ENCODE results near the gene UGT2A1.
"Not testable (repeated sequence)": the region's sequence is repeated elsewhere in the genome, so short reads cannot be mapped to it uniquely, and the experiment has no call there.

UGT2A1 gene

DNA sequence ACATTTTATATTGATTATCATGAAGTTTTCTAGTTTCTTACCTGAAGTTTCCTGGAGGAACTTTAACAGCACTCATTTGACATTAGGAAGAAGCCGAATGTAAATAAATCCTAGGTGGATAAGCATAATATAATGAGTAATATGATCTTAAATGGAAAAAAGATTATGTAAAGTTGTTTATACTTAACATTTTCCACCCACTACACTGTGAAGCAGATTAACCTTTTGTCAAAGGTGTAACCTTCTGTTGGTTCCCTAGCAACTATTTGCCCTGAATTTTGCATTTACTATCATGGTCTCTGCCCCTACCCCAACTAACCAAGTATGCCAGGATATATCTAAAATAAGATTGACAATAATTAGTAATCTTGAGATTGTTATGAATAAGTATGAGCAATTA, at the start of gene UGT2A1:
UGT2A1 (minus strand) TSS at position 101 of the 400 bp plus-strand sequence. CDS start 5,603 bp downstream, outside the sequence.
- H3K9me3 ChIP-seq (ENCODE audit: control insufficient read depth in 1 of 2, low read length in 2 of 2) = no peaks in the 10 kb centered on the region
- no peaks in the 10 kb centered on the region for H3K27me3 ChIP-seq (ENCODE audit: low read depth, low read length)
- H3K4me3 ChIP-seq (ENCODE audit: low read depth in 1 of 2, low read length in 2 of 2) = no peak within 1 kb of the TSS
- H3K27ac ChIP-seq (ENCODE audit: low read length) = no peak within 1 kb of the TSS
- no peaks in the 10 kb centered on the region for H3K36me3 ChIP-seq (ENCODE audit: control insufficient read depth in 1 of 2, insufficient read depth in 2 of 2, low read length in 2 of 2)
- no peaks in the 10 kb centered on the region for H3K4me1 ChIP-seq (ENCODE audit: control insufficient read depth in 1 of 2, insufficient read depth in 2 of 2, low read length in 2 of 2)

DNA sequence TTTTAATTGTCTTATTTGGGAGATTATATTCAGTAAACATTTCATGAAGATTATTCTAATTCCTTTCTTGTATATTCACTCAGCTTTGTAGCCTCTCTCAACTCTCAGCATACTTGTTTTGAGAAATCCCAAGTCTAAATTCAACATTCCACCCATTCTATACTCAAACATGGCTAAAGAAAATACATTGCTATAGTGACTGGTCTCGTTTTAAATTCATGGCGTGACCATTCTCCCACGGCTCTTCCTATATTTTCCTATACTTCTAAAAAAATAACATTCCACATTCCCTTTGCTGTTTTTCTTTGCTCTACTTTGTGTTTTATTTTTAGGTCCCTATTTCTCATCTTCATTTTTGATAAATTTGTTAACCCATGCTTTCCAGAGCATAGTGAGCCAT, 49.2 kb upstream of the UGT2A1 start:
- Histone ChIP-seq H3K4me3 (ENCODE audit: low read depth in 1 of 2, low read length in 2 of 2) (no peak overlapping the region), H3K4me1 (ENCODE audit: control insufficient read depth in 1 of 2, insufficient read depth in 2 of 2, low read length in 2 of 2) (no peaks in the 10 kb centered on the region), H3K27ac (ENCODE audit: low read length) (no peak overlapping the region), H3K9me3 (ENCODE audit: control insufficient read depth in 1 of 2, low read length in 2 of 2) (no peaks in the 10 kb centered on the region), H3K36me3 (ENCODE audit: control insufficient read depth in 1 of 2, insufficient read depth in 2 of 2, low read length in 2 of 2) (no peaks in the 10 kb centered on the region), H3K27me3 (ENCODE audit: low read depth, low read length) (no peaks in the 10 kb centered on the region)

DNA sequence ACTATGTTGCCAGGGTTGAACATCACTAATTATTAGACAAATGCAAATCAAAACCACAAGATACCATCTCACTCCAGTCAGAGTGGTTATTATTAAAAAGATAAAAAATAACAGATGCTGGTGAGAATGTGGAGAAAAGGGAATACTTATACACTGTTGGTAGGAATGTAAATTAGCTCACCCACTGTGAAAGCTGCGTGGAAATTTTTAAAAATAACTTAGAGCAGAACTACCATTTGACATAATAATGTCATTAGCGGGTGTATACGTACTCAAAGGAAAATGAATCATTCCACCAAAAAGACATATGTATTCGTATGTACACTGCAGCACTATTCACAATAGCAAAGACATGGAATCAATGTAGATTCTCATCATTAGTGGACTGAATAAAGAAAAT, 48.6 kb upstream of the UGT2A1 start:
- H3K4me3 ChIP-seq (ENCODE audit: low read depth in 1 of 2, low read length in 2 of 2) = no peak overlapping the region
- no peaks in the 10 kb centered on the region for H3K9me3 ChIP-seq (ENCODE audit: control insufficient read depth in 1 of 2, low read length in 2 of 2)
- no peaks in the 10 kb centered on the region for H3K36me3 ChIP-seq (ENCODE audit: control insufficient read depth in 1 of 2, insufficient read depth in 2 of 2, low read length in 2 of 2)
- no peak overlapping the region for H3K27ac ChIP-seq (ENCODE audit: low read length)
- no peaks in the 10 kb centered on the region for H3K4me1 ChIP-seq (ENCODE audit: control insufficient read depth in 1 of 2, insufficient read depth in 2 of 2, low read length in 2 of 2)
- H3K27me3 ChIP-seq (ENCODE audit: low read depth, low read length) = no peaks in the 10 kb centered on the region

DNA sequence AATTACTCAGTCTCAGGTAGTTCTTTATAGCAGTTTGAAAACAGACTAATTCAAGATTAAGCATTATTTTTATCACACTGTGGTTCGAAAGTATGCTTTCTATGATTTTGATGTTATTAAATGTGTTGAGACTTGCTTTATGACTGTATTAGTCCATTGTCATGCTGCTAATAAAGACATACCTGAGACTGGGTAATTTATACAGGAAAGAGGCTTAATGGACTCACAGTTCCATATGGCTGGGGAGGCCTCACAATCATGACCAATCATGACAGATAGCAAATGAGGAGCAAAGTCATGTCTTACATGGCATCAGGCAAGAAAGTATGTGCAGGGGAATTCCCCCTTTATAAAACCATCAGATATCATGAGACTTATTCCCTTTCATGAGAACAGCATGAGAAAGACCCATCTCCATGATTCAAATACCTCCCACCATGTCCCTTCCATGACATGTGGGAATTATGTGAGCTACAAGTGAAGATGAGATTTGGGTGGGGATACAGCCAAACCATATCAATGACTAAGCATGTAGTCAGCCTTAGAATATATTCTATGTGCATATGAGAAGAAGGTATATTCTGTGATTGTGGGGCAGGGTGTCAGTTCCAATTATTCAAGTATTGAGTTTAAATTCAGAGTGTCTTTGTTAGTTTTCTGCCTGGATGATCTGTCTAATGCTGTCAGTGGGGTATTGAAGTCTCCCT, 44.6 kb upstream of the UGT2A1 start:
- Histone ChIP-seq H3K36me3 (ENCODE audit: control insufficient read depth in 1 of 2, insufficient read depth in 2 of 2, low read length in 2 of 2) (no peaks in the 10 kb centered on the region), H3K9me3 (ENCODE audit: control insufficient read depth in 1 of 2, low read length in 2 of 2) (no peaks in the 10 kb centered on the region)

DNA sequence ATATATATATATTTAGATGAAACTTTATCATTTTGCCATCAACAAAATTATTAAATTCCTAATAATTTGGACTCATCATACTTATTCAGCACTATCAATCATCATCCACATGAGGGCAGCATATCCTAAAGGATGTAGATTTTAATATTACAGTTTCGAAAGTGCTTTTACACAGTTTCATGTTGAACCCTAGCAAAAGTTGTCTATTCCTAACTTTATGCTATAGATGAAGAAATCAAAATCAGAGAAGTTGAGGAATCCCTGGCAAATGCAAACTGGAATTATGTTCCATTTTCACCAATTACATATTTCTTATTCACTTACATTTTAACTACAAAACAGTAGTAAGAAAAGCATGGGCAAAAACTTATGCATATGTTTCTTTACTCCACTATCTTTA, 36.6 kb upstream of the UGT2A1 start:
- Histone ChIP-seq H3K27ac (ENCODE audit: low read length) (no peak overlapping the region), H3K9me3 (ENCODE audit: control insufficient read depth in 1 of 2, low read length in 2 of 2) (no peaks in the 10 kb centered on the region), H3K27me3 (ENCODE audit: low read depth, low read length) (no peaks in the 10 kb centered on the region), H3K4me3 (ENCODE audit: low read depth in 1 of 2, low read length in 2 of 2) (no peak overlapping the region), H3K4me1 (ENCODE audit: control insufficient read depth in 1 of 2, insufficient read depth in 2 of 2, low read length in 2 of 2) (no peaks in the 10 kb centered on the region), H3K36me3 (ENCODE audit: control insufficient read depth in 1 of 2, insufficient read depth in 2 of 2, low read length in 2 of 2) (no peaks in the 10 kb centered on the region)

More for the DNA sequence above, 44.6 kb upstream of the UGT2A1 start:
- Histone ChIP-seq H3K4me3 (ENCODE audit: low read depth in 1 of 2, low read length in 2 of 2) (no peak overlapping the region), H3K27me3 (ENCODE audit: low read depth, low read length) (no peaks in the 10 kb centered on the region), H3K27ac (ENCODE audit: low read length) (no peak overlapping the region), H3K4me1 (ENCODE audit: control insufficient read depth in 1 of 2, insufficient read depth in 2 of 2, low read length in 2 of 2) (no peaks in the 10 kb centered on the region)

DNA sequence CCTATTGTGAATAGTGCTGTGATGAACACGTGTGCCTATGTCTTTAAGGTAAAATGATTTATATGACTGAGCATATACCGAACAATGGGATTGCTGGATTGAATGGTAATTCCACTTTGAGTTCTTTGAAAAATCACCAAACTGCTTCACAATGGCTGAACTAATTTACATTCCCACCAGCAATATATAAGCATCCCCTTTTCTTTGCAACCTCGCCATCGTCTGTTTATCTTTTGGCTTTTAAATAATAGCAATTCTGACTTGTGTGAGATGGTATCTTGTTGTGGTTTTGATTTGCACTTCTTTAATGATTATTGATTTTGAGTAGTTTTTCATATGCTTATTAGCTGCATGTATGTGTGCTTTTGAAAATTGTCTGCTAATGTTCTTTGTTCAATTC, 31.8 kb upstream of the UGT2A1 start:
- Histone ChIP-seq H3K27ac (ENCODE audit: low read length) (no peak overlapping the region), H3K4me1 (ENCODE audit: control insufficient read depth in 1 of 2, insufficient read depth in 2 of 2, low read length in 2 of 2) (no peaks in the 10 kb centered on the region), H3K9me3 (ENCODE audit: control insufficient read depth in 1 of 2, low read length in 2 of 2) (no peaks in the 10 kb centered on the region)

DNA sequence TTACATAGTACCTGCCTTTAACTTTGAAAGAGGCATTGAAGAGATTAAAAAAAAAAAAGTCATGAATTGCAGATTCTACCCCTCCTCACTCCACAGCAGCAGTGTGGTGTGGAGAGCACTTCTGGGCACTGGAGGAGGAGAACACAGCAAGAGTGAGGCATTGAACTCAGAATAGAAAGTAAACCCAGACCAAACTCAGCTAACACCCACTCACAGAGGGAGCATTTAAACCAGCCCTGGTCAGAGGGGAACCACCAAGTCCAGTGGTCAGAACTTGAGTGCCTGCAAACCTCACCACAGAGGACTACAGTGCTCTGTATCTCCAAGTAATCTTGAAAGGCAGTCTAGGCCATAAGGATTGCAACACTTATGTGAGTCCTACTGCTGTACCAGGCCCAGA, 15.6 kb upstream of the UGT2A1 start:
- Histone ChIP-seq H3K27me3 (ENCODE audit: low read depth, low read length) (no peaks in the 10 kb centered on the region), H3K4me1 (ENCODE audit: control insufficient read depth in 1 of 2, insufficient read depth in 2 of 2, low read length in 2 of 2) (no peaks in the 10 kb centered on the region), H3K27ac (ENCODE audit: low read length) (no peak overlapping the region), H3K36me3 (ENCODE audit: control insufficient read depth in 1 of 2, insufficient read depth in 2 of 2, low read length in 2 of 2) (no peaks in the 10 kb centered on the region), H3K9me3 (ENCODE audit: control insufficient read depth in 1 of 2, low read length in 2 of 2) (no peaks in the 10 kb centered on the region), H3K4me3 (ENCODE audit: low read depth in 1 of 2, low read length in 2 of 2) (no peak overlapping the region)

More for the DNA sequence above, 31.8 kb upstream of the UGT2A1 start:
- H3K4me3 ChIP-seq (ENCODE audit: low read depth in 1 of 2, low read length in 2 of 2) = no peak overlapping the region
- H3K27me3 ChIP-seq (ENCODE audit: low read depth, low read length) = no peaks in the 10 kb centered on the region
- H3K36me3 ChIP-seq (ENCODE audit: control insufficient read depth in 1 of 2, insufficient read depth in 2 of 2, low read length in 2 of 2) = no peaks in the 10 kb centered on the region

DNA sequence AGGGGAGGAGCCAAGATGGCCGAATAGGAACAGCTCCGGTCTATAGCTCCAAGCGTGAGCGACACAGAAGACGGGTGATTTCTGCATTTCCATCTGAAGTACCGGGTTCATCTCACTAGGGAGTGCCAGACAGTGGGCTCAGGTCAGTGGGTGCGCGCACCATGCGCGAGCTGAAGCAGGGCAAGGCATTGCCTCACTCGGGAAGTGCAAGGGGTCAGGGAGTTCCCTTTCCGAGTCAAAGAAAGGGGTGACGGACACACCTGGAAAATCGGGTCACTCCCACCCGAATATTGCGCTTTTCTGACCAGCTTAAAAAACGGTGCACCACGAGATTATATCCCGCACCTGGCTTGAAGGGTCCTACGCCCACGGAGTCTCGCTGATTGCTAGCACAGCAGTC, 11.0 kb upstream of the UGT2A1 start:
- not testable (repeated sequence) for H3K4me3 ChIP-seq (ENCODE audit: low read depth in 1 of 2, low read length in 2 of 2); H3K4me1 ChIP-seq (ENCODE audit: control insufficient read depth in 1 of 2, insufficient read depth in 2 of 2, low read length in 2 of 2); H3K36me3 ChIP-seq (ENCODE audit: control insufficient read depth in 1 of 2, insufficient read depth in 2 of 2, low read length in 2 of 2); H3K27ac ChIP-seq (ENCODE audit: low read length); H3K9me3 ChIP-seq (ENCODE audit: control insufficient read depth in 1 of 2, low read length in 2 of 2); H3K27me3 ChIP-seq (ENCODE audit: low read depth, low read length)

DNA sequence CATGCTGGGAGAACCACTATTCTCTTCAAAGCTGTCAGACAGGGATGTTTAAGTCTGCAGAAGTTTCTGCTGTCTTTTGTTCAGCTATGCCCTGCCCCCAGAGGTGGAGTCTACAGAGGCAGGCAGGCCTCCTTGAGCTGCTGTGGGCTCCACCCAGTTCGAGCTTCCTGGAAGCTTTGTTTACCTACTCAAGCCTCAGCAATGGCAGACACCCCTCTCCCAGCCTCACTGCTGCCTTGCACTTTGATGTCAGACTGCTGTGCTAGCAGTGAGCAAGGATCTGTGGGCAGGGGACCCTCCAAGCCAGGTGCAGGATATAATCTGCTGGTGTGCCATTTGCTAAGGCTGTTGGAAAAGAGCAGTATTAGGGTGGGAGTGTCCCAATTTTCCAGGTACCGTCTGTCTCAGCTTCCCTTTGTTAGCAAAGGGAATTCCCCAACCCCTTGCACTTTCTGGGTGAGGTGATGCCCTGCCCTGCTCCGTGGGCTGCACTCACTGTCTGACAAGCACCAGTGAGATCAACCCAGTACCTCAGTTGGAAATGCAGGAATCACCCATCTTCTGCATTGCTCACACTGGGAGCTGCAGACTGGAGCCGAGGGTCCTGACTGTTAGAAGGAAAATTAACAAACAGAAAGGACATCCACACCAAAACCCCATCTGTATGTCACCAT, 8.2 kb upstream of the UGT2A1 start:
- not testable (repeated sequence) for H3K36me3 ChIP-seq (ENCODE audit: control insufficient read depth in 1 of 2, insufficient read depth in 2 of 2, low read length in 2 of 2); H3K9me3 ChIP-seq (ENCODE audit: control insufficient read depth in 1 of 2, low read length in 2 of 2); H3K27me3 ChIP-seq (ENCODE audit: low read depth, low read length); H3K4me1 ChIP-seq (ENCODE audit: control insufficient read depth in 1 of 2, insufficient read depth in 2 of 2, low read length in 2 of 2); H3K27ac ChIP-seq (ENCODE audit: low read length); H3K4me3 ChIP-seq (ENCODE audit: low read depth in 1 of 2, low read length in 2 of 2)

DNA sequence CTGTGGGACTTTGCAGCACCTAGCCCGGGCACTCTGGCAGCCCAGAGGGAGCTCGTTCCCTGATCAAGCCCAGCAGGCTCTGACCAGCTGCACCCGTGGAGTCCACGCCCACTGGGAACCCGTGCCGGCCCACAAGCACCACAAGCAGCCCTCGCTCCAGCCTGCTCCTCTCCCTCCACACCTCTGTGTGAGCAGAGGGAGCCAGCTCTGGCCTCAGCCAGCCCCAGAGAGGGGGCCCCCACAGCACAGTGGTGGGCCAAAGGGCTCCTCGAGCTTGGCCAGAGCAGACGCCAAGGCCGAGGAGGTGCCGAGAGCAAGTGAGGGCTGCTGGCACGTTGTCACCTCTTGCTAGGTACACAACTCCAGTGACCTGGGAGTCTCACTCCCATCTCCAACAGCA, 5.1 kb upstream of the UGT2A1 start:
- Histone ChIP-seq H3K27me3 (ENCODE audit: low read depth, low read length) (no peaks in the 10 kb centered on the region), H3K36me3 (ENCODE audit: control insufficient read depth in 1 of 2, insufficient read depth in 2 of 2, low read length in 2 of 2) (no peaks in the 10 kb centered on the region), H3K9me3 (ENCODE audit: control insufficient read depth in 1 of 2, low read length in 2 of 2) (no peaks in the 10 kb centered on the region), H3K4me3 (ENCODE audit: low read depth in 1 of 2, low read length in 2 of 2) (no peak overlapping the region), H3K27ac (ENCODE audit: low read length) (no peak overlapping the region), H3K4me1 (ENCODE audit: control insufficient read depth in 1 of 2, insufficient read depth in 2 of 2, low read length in 2 of 2) (no peaks in the 10 kb centered on the region)

DNA sequence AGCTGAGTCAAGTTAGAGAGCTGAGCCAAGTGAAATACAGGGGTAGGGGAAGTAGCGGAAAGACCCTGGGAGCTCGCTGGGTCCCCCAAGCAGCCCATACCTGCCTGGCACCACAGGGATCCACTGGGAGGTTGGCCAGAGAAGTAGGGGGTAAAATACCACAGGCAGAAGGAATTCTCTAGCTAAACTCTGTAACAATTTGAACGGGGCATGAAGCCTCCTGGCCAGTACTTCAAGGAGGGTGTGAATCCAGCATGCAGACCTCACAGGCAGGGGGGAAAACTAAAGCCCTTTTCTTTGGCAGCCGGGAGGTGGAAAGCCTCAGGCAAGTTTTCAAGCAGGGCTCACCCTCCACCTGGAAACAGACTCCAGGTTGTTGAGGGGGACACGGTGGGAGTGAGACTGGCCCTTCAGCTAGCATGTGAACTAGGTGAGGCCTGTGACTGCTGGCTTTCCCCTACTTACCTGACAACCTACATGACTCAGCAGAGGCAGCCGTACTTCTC, 3.7 kb upstream of the UGT2A1 start:
- Histone ChIP-seq H3K4me1 (ENCODE audit: control insufficient read depth in 1 of 2, insufficient read depth in 2 of 2, low read length in 2 of 2) (no peaks in the 10 kb centered on the region), H3K9me3 (ENCODE audit: control insufficient read depth in 1 of 2, low read length in 2 of 2) (no peaks in the 10 kb centered on the region), H3K27me3 (ENCODE audit: low read depth, low read length) (no peaks in the 10 kb centered on the region), H3K27ac (ENCODE audit: low read length) (no peak overlapping the region), H3K4me3 (ENCODE audit: low read depth in 1 of 2, low read length in 2 of 2) (no peak overlapping the region), H3K36me3 (ENCODE audit: control insufficient read depth in 1 of 2, insufficient read depth in 2 of 2, low read length in 2 of 2) (no peaks in the 10 kb centered on the region)
